Measurements from ENCODE around the gene STYX. TPM values are rescaled to one million over a fixed set of nuclear protein-coding genes. Genes with fewer than 3 reads are reported as not detected.

STYX gene
- total RNA-seq, 1 donor from 2014 or later: 11.8 TPM

DNA sequence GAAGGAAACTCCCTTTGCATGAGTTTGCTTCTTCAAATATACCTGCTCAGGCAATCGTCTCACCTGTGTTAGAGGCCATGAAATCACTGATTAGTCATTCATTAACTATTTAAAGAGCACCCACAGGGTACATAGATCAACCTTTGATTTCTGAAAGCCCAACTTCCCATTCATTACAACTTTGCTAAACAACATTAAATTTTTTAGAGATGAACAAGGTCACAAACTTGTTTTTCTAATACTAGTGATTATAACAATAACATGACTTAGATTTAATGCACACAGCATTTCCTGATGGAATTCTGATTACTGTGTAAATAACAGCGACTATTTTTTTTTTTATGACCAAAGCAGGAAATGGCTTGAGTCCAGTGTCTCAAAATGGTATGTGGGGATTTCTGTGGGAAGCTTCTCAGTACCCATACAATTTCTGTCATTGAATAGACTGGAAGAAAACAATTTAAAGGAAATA lies 29.2 kb upstream of the STYX start:
- no peaks in the 10 kb centered on the region for H3K36me3 Mint-ChIP-seq (ENCODE audit: low read depth)
- H3K4me1 Mint-ChIP-seq: peaks cover 3% of the 10 kb centered on the region
- H3K9me3 Mint-ChIP-seq: no peaks in the 10 kb centered on the region
- H3K27me3 Mint-ChIP-seq (ENCODE audit: low read depth): peaks cover 8% of the 10 kb centered on the region
- H3K4me3 Mint-ChIP-seq: no peak overlapping the region
- H3K27ac Mint-ChIP-seq (ENCODE audit: unreplicated experiment): no peak overlapping the region
- TF ChIP-seq, protein P1, sequence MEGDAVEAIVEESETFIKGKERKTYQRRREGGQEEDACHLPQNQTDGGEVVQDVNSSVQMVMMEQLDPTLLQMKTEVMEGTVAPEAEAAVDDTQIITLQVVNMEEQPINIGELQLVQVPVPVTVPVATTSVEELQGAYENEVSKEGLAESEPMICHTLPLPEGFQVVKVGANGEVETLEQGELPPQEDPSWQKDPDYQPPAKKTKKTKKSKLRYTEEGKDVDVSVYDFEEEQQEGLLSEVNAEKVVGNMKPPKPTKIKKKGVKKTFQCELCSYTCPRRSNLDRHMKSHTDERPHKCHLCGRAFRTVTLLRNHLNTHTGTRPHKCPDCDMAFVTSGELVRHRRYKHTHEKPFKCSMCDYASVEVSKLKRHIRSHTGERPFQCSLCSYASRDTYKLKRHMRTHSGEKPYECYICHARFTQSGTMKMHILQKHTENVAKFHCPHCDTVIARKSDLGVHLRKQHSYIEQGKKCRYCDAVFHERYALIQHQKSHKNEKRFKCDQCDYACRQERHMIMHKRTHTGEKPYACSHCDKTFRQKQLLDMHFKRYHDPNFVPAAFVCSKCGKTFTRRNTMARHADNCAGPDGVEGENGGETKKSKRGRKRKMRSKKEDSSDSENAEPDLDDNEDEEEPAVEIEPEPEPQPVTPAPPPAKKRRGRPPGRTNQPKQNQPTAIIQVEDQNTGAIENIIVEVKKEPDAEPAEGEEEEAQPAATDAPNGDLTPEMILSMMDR (conservative IDR thresholded peaks at IDR 0.05): no peak
- no peak for DNase-seq (ENCODE audit: low read depth, low spot score)

DNA sequence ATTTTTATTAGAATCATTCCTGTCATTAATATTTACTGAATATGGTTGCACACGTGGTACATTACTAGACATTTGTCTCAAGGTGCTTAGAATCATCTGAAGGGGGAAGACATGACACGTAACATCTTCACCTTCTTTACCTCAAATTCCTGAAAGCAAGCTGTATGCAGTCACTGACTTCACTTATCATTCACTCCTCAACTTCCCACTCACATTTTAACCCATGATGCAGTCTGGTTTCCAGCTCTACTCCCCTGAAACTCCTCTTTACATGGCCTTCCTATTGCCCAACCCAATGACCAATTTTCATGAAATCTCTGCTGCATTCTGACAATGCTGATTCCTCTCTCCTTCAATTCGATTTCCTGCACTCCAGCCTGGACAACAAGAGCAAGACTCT lies 28.7 kb upstream of the STYX start:
- no peak overlapping the region for H3K4me3 Mint-ChIP-seq
- H3K9me3 Mint-ChIP-seq: no peaks in the 10 kb centered on the region
- H3K36me3 Mint-ChIP-seq (ENCODE audit: low read depth): no peaks in the 10 kb centered on the region
- H3K4me1 Mint-ChIP-seq: peaks cover under 1% of the 10 kb centered on the region
- H3K27ac Mint-ChIP-seq (ENCODE audit: unreplicated experiment): no peak overlapping the region
- H3K27me3 Mint-ChIP-seq (ENCODE audit: low read depth): peaks cover 8% of the 10 kb centered on the region
- TF ChIP-seq, protein P1 (conservative IDR thresholded peaks at IDR 0.05): no peak
- DNase-seq (ENCODE audit: low read depth, low spot score): no peak

DNA sequence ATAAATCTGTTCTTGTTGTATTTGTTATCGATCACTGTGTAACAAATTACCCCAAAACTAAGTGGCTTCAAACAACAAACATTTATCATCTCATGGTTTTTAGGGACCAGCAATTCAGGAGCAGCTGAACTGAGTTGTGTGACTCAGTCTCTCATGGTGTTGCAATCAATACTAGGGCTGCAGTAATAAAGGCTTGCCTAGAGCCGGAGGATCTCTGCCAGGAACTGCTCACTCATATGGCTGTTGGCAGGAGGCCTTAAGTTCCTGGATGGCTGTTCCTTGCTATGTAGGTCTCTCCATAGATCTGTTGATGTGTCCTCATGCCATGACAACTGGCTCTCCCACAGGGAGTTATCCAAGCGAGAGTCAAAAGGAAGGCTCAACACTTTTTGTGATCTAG lies 26.7 kb upstream of the STYX start:
- no peaks in the 10 kb centered on the region for H3K9me3 Mint-ChIP-seq
- peaks cover 6% of the 10 kb centered on the region for H3K36me3 Mint-ChIP-seq (ENCODE audit: low read depth)
- no peak overlapping the region for H3K27ac Mint-ChIP-seq (ENCODE audit: unreplicated experiment)
- TF ChIP-seq, protein P1 (conservative IDR thresholded peaks at IDR 0.05): no peak
- H3K4me1 Mint-ChIP-seq: peaks cover 19% of the 10 kb centered on the region
- H3K27me3 Mint-ChIP-seq (ENCODE audit: low read depth): peaks cover 8% of the 10 kb centered on the region
- DNase-seq (ENCODE audit: low read depth, low spot score): no peak
- no peak overlapping the region for H3K4me3 Mint-ChIP-seq

DNA sequence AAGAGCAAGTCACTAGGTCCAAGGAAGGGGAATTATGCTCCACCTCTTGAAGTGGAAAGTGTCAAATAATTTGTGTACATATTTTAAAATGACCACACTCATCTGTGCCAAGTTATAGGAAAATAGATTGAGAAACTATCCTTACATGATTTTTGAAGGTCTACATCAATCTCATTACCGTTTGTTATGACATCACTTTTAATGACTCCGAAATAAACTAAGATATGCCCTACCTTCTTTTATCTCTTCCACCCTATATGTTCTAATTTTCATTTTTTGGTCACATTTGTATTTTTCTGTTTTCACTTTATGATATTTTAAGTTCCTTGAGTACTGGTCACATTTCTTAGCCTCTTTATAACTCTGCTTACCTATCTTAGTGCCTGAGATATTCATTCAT lies 26.3 kb upstream of the STYX start:
- Mint-ChIP-seq H3K27ac (ENCODE audit: unreplicated experiment) (no peak overlapping the region), H3K4me3 (peak overlapping the region; percentile 28), H3K9me3 (no peaks in the 10 kb centered on the region), H3K4me1 (peaks cover 24% of the 10 kb centered on the region), H3K27me3 (ENCODE audit: low read depth) (peaks cover 8% of the 10 kb centered on the region), H3K36me3 (ENCODE audit: low read depth) (peaks cover 6% of the 10 kb centered on the region)
- TF ChIP-seq, protein P1 (conservative IDR thresholded peaks at IDR 0.05): no peak
- DNase-seq (ENCODE audit: low read depth, low spot score): no peak

DNA sequence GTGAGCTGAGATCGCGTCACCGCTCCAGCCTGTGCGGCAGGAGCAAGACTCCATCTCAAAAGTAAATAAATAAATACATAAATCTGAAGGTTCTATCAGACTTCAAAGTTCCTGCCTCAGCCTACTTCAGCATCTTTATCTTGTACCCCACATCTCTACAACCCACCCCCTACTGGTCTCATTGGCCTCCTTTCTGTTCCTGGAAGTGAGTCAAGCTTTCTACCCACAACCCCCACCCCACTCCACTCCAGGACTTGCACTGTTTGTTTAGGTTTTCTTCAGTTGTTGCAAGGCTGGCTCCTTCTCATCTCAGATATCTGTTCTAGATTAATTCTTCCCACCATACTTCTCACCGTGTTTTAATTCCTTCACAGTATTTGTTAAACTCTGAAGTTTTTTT lies 23.7 kb upstream of the STYX start:
- Mint-ChIP-seq H3K27me3 (ENCODE audit: low read depth) (peaks cover 8% of the 10 kb centered on the region), H3K27ac (ENCODE audit: unreplicated experiment) (peak overlapping the region; percentile 98), H3K4me1 (peaks cover 31% of the 10 kb centered on the region), H3K36me3 (ENCODE audit: low read depth) (peaks cover 13% of the 10 kb centered on the region), H3K9me3 (no peaks in the 10 kb centered on the region), H3K4me3 (peak overlapping the region; percentile 99)
- TF ChIP-seq, protein P1 (conservative IDR thresholded peaks at IDR 0.05): no peak
- no peak for DNase-seq (ENCODE audit: low read depth, low spot score)

Measured in neural crest cell (in vitro differentiated cells).